ENCODE results near the gene CDC16.
A peak's percentile ranks its signal among the peaks of the same experiment; 100 is the strongest.

CDC16 gene

DNA sequence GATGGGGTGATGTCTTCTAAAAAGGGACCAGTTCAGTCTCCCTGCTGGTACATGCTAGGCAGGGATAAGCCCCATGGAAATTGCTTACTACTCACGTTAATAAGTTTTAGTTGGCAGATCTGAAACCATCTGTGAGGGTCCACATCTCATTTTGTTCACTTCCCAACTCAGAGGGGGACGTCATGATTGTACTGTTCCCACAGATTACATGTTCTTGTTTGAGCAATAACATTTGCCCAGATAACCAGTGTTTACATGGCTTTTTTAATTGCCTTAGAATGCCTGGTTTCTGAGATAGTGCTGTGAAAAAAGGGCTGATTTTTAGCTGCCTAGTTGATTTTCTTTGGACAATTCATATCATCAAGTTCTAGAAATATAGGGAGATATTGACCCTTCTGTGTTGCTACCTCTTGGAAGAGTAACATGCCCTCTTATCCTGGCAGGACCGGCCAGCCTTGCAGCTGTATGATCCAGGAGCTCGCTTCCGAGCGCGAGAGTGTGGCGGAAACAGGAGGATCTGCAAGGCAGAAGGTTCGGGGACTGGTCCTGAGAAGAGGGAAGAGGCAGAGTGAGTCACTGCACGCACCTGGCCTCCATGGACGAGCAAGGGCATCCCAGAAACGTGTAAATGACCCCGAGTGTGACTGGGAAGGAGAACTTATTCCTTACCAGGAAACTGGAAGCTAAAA, 69.8 kb downstream of the CDC16 start:
- DNase-seq: no peak

DNA sequence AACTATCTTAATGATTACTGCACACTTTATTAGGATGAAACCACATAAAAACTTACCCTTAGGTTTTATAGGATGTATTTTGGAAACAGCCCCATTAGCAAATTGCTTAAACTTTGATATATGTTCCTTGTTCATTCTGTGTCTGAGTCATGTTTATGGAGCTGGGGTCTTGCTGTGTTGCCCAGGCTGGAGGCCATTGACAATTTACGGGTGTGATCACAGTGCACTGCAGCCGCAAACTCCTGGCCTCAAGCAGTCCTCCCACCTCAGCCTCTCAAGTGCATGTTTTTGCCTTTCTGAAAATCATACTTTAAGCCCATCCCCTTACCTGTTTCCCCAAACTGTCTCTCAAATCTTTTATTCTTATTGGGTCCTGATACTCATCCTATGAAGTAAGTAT, 74.4 kb downstream of the CDC16 start:
- no peak for DNase-seq

DNA sequence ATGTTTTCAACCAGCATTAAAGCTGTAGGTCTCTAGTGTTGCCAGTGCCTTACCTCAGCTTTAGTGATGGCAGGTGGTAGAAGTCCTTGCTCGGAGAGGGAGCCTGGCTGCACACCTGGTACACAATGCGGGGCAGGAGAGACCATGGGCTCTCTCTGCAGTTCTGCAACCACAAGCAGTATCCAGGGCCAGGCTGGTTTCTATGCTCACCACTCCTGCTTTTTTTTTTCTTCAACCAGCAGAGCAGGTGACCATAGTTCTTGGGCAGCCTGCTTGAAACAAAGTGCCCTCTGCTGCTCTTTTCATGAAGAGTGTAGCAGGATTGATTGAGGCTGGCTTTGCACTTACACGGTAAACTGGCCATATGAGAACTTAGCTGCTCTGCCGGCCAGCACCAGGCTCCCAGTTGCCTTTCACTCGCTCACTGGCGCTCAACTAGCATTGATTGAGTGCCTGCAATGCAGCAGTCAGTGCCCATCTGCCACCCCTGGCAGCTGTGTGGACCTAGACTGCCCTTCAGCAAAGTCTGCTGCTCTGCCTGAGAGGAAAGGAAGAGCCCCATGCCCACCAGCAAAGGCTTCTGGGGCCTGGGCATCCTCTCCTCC, 75.2 kb downstream of the CDC16 start:
- DNase-seq: no peak

- no peak for DNase-seq
Measured at GRCh38 chr13:114310956-114311355, 76.3 kb downstream of the CDC16 start.

- peak; percentile 12 for DNase-seq
Measured at GRCh38 chr13:114311387-114311786, 76.7 kb downstream of the CDC16 start.

GRCh38 chr13:114311908-114312307, 77.2 kb downstream of the CDC16 start:
- DNase-seq: peak; percentile 24

GRCh38 chr13:114313061-114313860, 78.6 kb downstream of the CDC16 start:
- DNase-seq: peak; percentile 45

GRCh38 chr13:114314074-114314912, 79.6 kb downstream of the CDC16 start, which contains the start of gene CHAMP1:
CHAMP1 (plus strand) TSS chr13:114314503; CDS start chr13:114323843, 9,340 bp downstream.
- DNase-seq: peak; percentile 96

- DNase-seq: no peak
Measured at GRCh38 chr13:114315074-114315785, 80.5 kb downstream of the CDC16 start.

- peak; percentile 53 for DNase-seq
Measured at GRCh38 chr13:114318624-114319023, 83.9 kb downstream of the CDC16 start.

- no peak for DNase-seq
Measured at GRCh38 chr13:114319441-114319913, 84.8 kb downstream of the CDC16 start.

- DNase-seq: peak; percentile 67
Measured at GRCh38 chr13:114320065-114320464, 85.4 kb downstream of the CDC16 start.

GRCh38 chr13:114321256-114321655, 86.6 kb downstream of the CDC16 start:
- no peak for DNase-seq

All from OCI-M1 (cell line).